ENCODE results near the gene TLR4.

TLR4 gene

DNA sequence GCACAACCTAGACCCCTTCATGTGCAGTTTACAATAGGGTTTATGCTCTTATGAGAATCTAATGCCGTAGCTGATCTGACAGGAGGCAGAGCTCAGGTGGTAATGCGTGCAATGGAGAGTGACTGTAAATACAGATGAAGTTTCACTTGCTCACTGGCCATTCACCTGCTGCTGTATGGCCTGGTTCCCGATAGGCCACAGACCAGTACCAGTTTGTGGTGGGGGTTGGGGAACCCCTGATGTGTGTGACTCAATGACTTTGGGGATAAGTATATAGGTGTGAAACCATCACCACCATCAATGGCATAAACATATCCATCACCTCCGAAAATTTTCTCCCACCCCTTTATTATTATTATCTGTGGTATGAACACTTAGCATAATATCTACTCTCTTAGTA, 42.1 kb downstream of the TLR4 start:
- no peak for DNase-seq

DNA sequence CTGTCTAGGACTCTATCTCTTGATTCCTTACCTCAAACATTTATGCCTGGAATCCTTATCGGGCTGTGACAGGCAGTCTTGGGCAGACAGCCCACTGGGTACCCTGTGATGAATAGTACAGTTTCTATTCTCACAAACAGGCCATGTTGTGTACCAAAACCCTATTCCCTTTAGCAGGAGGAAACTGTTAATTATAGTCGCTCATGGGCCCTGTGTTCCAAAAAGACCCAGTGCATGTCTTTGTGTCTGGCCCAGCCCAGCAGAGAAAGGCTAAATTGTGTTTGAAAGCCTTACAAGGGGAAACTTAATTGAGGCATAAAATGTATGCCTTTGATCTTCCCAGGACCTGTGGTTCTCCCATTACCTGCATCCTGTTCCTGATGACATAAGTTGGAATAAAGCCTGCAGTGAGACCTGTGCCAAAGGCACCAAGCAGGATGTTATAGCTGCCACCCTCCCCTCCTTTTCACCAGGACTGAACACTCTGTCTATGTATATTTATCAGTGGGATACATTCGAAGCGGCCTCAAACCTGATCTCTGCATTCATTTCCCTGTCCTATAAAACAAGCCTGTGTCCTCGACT, 43.3 kb downstream of the TLR4 start:
- no peak for DNase-seq

DNA sequence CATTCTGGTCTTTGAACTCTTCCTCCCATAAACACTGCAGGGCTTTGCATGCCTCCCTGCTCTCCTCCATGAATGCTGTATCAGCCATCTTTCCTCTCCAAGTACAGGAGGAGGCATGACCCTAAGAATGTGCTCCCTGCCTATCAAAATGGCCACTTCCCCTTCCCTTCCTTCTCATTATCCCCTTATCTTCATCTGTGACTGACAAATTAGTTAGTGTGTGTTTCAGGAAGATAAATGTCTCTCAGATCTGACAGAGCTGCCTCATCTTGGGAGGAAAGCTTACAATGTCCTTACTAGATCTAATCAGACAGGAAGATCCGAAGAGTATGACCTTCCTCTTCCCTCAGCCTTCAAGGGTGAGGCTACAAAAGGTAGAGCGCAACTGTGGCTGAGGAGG, 46.2 kb downstream of the TLR4 start:
- no peak for DNase-seq

DNA sequence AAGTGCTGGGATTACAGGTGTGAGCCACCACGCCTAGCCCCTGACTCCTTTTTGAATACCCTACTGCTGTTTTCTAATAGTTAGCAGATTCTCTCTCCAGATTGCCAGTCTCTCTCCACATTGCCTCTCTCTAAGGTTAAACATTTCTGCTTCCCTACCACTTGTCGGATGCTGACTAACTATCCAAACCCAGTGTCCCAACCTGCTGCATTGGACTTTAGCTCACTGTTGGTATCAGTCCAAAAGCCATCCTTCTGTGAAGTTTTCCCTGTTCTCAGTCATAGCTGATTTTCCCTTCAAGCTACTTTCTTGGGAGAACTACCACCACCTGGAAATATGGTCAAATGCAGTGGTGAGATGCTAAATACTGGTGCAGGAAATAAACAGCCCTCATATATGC, 48.7 kb downstream of the TLR4 start:
- DNase-seq, result no peak

DNA sequence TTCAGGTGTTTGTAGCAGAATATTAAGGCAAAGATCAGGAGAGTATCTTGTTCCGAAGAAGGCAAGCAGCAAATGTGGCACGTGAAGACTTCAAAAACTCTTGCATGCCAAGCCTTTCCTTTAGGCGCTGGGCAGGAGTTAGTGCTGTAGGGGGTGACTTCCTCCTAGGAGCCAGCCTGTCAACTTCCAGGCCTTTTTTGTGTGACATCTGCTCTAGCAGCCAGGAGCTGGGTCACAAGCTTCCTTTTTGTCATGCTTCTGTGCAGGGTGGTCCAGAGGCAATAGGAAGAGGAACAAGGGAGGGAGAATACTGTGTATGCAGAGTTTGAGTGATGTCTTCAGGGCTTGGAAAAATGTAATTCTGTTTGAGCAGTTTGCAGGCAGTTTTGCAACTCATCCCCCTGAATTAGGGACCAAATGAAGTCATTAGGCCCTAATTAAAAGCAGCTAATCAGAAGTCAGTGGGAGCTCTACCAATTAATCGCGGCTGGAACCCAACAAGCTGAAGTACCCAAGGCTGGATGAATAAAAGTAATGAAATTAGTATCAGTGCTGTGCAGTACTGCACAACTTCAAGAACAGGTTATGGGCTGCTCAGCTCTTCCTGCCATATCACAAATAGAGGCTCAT, 53.5 kb downstream of the TLR4 start:
- DNase-seq, result no peak

DNA sequence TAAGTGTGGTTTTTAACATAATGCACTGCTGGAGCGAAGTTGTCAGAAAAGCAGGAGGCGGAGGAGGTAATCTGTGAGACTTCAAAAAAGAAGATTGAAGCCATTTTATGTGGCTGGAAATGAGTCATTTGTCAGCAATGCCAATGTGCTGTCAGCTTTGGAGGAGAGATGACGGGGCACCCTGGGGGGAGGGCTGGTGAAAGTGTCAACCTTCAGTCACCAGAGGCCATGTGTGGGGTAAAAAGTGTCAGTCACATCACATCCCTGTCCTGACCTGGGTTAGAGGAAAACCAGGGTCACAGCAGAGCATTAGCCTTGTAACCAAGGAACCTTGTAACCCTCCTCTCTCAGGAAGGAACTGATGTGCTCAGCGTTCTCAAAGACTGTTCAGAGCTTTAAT, 59.1 kb downstream of the TLR4 start:
- no peak for DNase-seq

DNA sequence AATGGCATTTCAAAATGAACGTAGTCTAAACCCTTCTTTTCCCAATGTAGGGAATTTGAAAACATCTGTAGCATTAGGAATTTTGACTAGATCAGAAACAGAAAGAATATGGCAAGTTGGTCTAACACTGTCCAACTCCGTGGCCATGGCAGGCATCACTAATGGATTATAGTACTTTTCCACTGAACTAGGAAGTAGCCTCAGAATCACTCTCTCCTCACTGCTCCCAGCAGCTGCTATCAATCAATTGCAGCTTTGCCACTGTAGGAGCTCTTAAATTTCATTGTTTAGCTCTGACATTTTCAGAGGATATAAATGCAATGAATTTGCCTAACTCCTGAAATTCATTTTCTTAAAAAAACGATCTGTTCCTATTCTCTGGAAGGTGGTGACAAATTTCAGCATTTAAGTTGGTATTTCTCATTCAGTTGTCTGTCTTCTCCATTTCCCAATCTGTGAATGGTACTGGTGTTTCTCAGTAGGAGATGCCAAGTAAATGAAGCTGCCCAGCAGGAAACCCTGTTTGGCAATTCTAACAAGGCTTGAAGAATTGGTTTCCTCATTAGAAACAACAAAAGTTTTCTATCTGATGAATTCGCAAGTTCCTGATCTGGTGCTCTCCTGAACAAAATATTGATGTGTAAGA, 64.7 kb downstream of the TLR4 start:
- no peak for DNase-seq

DNA sequence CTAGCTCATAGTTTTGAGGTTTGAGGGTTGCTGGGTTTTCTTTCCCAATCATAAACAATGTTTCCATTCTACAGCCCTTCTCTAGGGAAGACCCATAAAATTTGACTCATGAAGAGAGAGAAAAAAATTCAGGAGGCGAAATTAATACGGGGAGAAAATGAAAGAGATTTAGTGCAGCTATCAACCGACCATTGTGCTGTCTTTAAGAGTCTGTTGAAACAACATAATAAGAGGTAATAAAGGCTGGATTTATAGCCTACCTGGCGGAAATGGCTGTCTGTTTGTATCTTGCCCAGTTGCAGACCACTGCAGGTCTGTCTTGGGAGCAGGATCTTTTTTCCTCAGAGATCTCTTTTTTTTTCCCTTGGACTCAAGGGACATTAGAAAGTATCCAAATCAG, 66.9 kb downstream of the TLR4 start:
- DNase-seq, result no peak

DNA sequence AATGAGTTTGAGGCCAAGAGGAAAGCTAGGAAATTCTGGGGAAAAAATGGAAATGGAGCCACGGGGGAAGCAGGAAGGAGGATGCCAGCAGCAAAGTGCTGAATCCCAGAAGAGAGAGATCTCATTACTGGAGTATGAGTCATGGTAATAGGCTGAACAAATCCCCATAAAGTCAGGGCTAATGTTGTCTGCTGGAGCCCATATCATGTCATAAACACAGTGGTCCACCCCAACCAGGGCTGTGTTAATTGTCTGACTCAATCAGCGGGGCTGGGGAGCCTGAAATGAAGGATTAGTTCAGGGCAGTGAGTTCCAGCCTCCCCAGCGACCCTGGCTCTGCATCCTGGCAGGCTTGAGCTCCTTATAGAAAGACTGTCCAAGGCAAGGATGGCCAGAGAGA, 68.8 kb downstream of the TLR4 start:
- peak; percentile 72 for DNase-seq
